GM23338 (cell line): ENCODE results near the gene PLXNC1. TPM values are rescaled to one million over a fixed set of nuclear protein-coding genes. Genes with fewer than 3 reads are reported as not detected.

ENCODE experiments used
- CREB1 ChIP-seq: fragments of 250-450 bp; sonication (Bioruptor Pico); IDR thresholded peaks from 2 replicates; pipeline ENCODE4 v1.5.0; 2020; ENCODE audit warnings: low read depth, mild to moderate bottlenecking, moderate library complexity
- CTCF ChIP-seq, 2 experiments: fragments of 200-600 bp in 1 of 2; sonication (generic) in 1 of 2; conservative IDR thresholded peaks; 2 replicates each; pipeline versions ENCODE4 v1.5.1 to v1.6.1; 2016 to 2017; ENCODE audit warnings: antibody characterized with exemption in 2 of 2, low read depth in 2 of 2, mild to moderate bottlenecking in 2 of 2, moderate library complexity in 1 of 2
- EZH2 ChIP-seq: fragments of 200-600 bp; sonication (generic); IDR thresholded peaks from one replicate; pipeline ENCODE4 v1.8.0; 2017; ENCODE audit warnings: antibody characterized with exemption, mild to moderate bottlenecking, low read depth; ENCODE audit not compliant: unreplicated experiment
- EZH2phosphoT487 ChIP-seq: fragments of 200-600 bp; sonication (generic); IDR thresholded peaks from one replicate; pipeline ENCODE4 v1.8.1; 2018; ENCODE audit warnings: antibody characterized with exemption; ENCODE audit not compliant: unreplicated experiment
- REST ChIP-seq: IDR thresholded peaks from one replicate; pipeline ENCODE4 v1.6.1; 2018; ENCODE audit warnings: antibody characterized with exemption; ENCODE audit not compliant: unreplicated experiment
- STAT1 ChIP-seq: IDR thresholded peaks from one replicate; pipeline ENCODE4 v1.6.1; 2016; ENCODE audit warnings: antibody characterized with exemption; ENCODE audit not compliant: unreplicated experiment
- ZNF114 ChIP-seq: fragments of 250-450 bp; sonication (Bioruptor Pico); IDR thresholded peaks from 2 replicates; pipeline ENCODE4 v1.5.0; 2020; ENCODE audit warnings: mild to moderate bottlenecking, moderate library complexity
- ZNF331 ChIP-seq: fragments of 250-450 bp; sonication (Bioruptor Pico); IDR thresholded peaks from 2 replicates; pipeline ENCODE4 v1.5.0; 2020; ENCODE audit warnings: low read depth, mild to moderate bottlenecking, moderate library complexity
- ZNF462 ChIP-seq: fragments of 250-450 bp; sonication (Bioruptor Pico); IDR thresholded peaks from 2 replicates; pipeline ENCODE4 v1.5.0; 2020; ENCODE audit warnings: mild to moderate bottlenecking, moderate library complexity
- polyA plus RNA-seq: library from polyadenylated mRNA; unstranded; fragments of >200 nt; fragmentation: Nextera tagmentation; extraction: Ambion mirVana; gene quantifications from 2 replicates; pipeline ENCODE4 v1.2.1, GENCODE V29; 2016
- total RNA-seq: library from RNA; depleted of rRNA; stranded (reverse); fragments of >200 nt; shearing (Covaris generic); gene quantifications from 2 replicates; pipeline ENCODE4 v1.2.3, GENCODE V29; 2014

PLXNC1 gene
- total and polyA plus RNA-seq, 2 experiments from 2014 or later = 1.9 to 6.5 TPM

GRCh38 chr12:94116191-94116590, 32.2 kb upstream of the PLXNC1 start (continued):
- TF ChIP-seq ZNF462 (CRISPR knock-in tag) (no peak), EZH2 (no peak), ZNF331 (CRISPR knock-in tag) (no peak), CTCF (conservative IDR thresholded peaks at IDR 0.05; ENCODE audit: low read depth in 2 of 2) (no peak), ZNF114 (CRISPR knock-in tag) (no peak), REST (no peak), CREB1 (CRISPR knock-in tag) (no peak), STAT1 (no peak), EZH2phosphoT487 (no peak)
